ENCODE results near the gene CAVIN4. TPM values are rescaled to one million over a fixed set of nuclear protein-coding genes. Genes with fewer than 3 reads are reported as not detected.

CAVIN4 gene
- total RNA-seq, 1 experiment from 2014 or later = 7.1 TPM

DNA sequence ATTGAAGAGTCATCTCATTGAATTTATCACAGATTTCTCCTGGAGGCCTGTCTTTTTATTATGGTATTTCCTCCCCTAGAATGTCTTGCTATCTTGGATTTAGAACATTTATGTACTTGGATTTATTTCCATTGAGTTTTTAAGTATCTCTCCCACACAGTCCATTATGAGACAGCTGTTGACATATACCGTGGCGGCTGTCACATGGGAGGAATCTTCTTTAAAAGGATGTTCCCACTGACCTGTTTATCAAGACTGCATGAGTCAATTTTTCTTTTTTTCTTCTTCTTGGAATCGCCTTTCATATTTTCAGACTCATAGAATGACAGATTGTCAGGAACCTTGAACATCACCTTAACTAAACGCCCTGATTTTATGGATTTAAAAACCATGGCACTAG lies 2.9 kb upstream of the CAVIN4 start:
- H3K4me1 Mint-ChIP-seq = no peaks in the 10 kb centered on the region
- no peak overlapping the region for H3K4me3 Mint-ChIP-seq
- ChIA-PET POLR2A (no interaction called here), CTCF (no interaction called here)
- TF ChIP-seq, protein P1, sequence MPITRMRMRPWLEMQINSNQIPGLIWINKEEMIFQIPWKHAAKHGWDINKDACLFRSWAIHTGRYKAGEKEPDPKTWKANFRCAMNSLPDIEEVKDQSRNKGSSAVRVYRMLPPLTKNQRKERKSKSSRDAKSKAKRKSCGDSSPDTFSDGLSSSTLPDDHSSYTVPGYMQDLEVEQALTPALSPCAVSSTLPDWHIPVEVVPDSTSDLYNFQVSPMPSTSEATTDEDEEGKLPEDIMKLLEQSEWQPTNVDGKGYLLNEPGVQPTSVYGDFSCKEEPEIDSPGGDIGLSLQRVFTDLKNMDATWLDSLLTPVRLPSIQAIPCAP (CRISPR knock-in tag; IDR thresholded peaks at IDR 0.05) = no peak
- TF ChIP-seq SMAD3 (CRISPR knock-in tag; IDR thresholded peaks at IDR 0.05; ENCODE audit: borderline replicate concordance) = no peak
- no peak for TF ChIP-seq NFYB (CRISPR knock-in tag; conservative IDR thresholded peaks at IDR 0.05; ENCODE audit: low read depth)
- no peak for TF ChIP-seq ATF1 (CRISPR knock-in tag; IDR thresholded peaks at IDR 0.05)
- TF ChIP-seq ZNF121 (CRISPR knock-in tag; IDR thresholded peaks at IDR 0.05) = no peak
- no peak for TF ChIP-seq HMGXB4 (CRISPR knock-in tag; IDR thresholded peaks at IDR 0.05)
- no peak for TF ChIP-seq OVOL2 (CRISPR knock-in tag; IDR thresholded peaks at IDR 0.05; ENCODE audit: borderline replicate concordance)
- no peak for TF ChIP-seq E2F4 (CRISPR knock-in tag; IDR thresholded peaks at IDR 0.05; ENCODE audit: borderline replicate concordance, low read depth)
- no peak for TF ChIP-seq JAZF1 (CRISPR knock-in tag; IDR thresholded peaks at IDR 0.05)
- TF ChIP-seq NR3C1 (CRISPR knock-in tag; conservative IDR thresholded peaks at IDR 0.05; ENCODE audit: low read depth) = no peak
- TF ChIP-seq TEAD4 (CRISPR knock-in tag; IDR thresholded peaks at IDR 0.05) = no peak
- TF ChIP-seq, protein P2, sequence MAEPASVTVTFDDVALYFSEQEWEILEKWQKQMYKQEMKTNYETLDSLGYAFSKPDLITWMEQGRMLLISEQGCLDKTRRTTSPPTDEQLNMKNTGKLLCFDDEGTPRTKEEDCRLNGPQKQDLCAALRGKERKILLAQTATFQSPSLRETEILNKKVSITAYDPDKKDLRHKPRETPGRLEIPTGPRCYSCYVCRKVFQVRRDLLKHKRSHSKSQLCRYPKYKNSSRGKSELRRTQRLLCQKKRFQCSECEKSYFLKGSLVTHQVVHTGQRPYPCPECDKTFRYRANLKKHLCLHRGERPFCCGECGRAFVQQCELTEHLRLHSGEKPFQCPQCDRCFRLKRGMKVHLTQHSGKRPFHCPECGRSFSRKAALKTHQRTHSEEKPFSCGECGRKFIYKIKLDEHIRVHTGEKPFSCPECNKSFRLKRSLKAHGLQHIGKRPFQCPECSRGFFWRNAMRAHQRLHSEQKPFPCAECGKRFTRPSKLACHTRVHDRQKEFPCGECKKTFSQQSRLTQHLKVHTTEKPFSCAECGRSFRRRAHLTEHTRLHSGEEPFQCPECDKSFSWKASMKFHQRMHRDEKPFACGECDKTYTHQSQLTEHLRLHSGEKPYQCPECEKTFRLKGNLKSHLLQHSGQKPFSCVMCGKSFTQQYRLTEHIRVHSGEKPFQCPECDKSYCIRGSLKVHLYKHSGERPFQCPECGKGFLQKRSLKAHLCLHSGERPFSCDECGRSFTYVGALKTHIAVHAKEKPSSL (CRISPR knock-in tag; conservative IDR thresholded peaks at IDR 0.05) = no peak
- no peak for TF ChIP-seq ZMAT4 (CRISPR knock-in tag; IDR thresholded peaks at IDR 0.05)
- TF ChIP-seq RELA (CRISPR knock-in tag; IDR thresholded peaks at IDR 0.05; ENCODE audit: borderline replicate concordance) = no peak
- TF ChIP-seq MYBL2 (CRISPR knock-in tag; IDR thresholded peaks at IDR 0.05) = no peak
- TF ChIP-seq USF2 (CRISPR knock-in tag; IDR thresholded peaks at IDR 0.05) = no peak
- TF ChIP-seq, protein P3, sequence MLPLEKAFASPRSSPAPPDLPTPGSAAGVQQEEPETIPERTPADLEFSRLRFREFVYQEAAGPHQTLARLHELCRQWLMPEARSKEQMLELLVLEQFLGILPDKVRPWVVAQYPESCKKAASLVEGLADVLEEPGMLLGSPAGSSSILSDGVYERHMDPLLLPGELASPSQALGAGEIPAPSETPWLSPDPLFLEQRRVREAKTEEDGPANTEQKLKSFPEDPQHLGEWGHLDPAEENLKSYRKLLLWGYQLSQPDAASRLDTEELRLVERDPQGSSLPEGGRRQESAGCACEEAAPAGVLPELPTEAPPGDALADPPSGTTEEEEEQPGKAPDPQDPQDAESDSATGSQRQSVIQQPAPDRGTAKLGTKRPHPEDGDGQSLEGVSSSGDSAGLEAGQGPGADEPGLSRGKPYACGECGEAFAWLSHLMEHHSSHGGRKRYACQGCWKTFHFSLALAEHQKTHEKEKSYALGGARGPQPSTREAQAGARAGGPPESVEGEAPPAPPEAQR (CRISPR knock-in tag; IDR thresholded peaks at IDR 0.05) = no peak
- no peak for TF ChIP-seq MAX (CRISPR knock-in tag; IDR thresholded peaks at IDR 0.05)
- no peak for TF ChIP-seq SP1 (CRISPR knock-in tag; conservative IDR thresholded peaks at IDR 0.05)
- TF ChIP-seq CBFB (CRISPR knock-in tag; IDR thresholded peaks at IDR 0.05; ENCODE audit: low read depth) = no peak
- no peak for ATAC-seq
- no peak for DNase-seq (ENCODE audit: low spot score)
- peaks cover 23% of the 10 kb centered on the region; the same call in 1 of the 2 replicates for H3K36me3 Mint-ChIP-seq
- H3K9me3 Mint-ChIP-seq = no peaks in the 10 kb centered on the region
- H3K27me3 Mint-ChIP-seq (ENCODE audit: low read depth) = no peaks in the 10 kb centered on the region
- H3K27ac Mint-ChIP-seq = no peak overlapping the region
